Inflammatory macrophage treated with lipopolysaccharide for 4 hours (primary cell): Measurements from ENCODE around the gene BEST2.
A peak's percentile ranks its signal among the peaks of the same experiment; 100 is the strongest.

Experiments
- DNase-seq: peaks from one replicate; pipeline ENCODE4 v3.0.0-alpha.2; 2020

The BEST2 gene

DNA sequence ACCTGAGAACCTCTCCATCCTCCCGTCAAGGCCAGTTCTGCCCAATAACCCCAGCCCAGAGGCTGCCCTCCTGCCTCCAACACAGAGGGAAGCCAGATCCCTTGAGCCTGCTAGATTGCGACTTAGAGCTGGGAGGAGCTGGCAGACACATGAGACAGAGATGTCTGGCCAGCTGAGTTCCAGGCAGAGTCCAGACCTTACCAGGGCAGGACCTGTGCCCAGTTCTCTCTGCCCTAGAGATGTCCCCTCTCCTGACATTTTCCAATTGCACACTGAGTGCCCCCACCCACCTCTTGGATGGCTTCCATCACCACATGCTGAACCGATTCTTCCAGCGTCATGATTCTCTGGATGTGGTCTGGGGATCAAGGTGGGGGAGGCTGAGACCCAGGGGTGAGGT, 20.7 kb downstream of the BEST2 start:
- no peak for DNase-seq

DNA sequence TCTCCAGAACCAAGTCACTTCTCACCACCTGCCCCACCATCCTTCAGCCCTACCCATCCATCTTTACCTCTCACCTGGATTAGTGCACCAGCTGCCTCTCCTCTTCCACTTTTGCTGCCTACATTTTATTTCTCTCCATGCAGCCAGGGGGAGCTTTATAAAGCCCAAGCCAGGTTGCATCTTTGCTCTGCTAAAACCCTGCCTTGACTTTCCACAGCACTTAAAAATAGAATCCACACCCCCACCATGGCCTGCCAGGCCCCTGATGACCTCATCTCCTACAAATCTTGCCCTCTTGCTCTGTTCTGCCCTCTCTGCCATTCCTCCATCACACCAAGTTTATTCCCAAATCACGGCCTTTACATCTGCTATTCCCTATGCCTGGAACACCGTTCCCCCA, 22.0 kb downstream of the BEST2 start:
- DNase-seq: no peak

- no peak for DNase-seq
These were observed 23.3 kb downstream of the BEST2 start, which contains the start of gene HOOK2 for GRCh38 chr19:12774588-12775555. Gene HOOK2 (minus strand): TSS chr19:12775552. CDS start chr19:12775449, 103 bp downstream.

- DNase-seq: peak; percentile 76
These were observed 25.8 kb downstream of the BEST2 start for GRCh38 chr19:12777217-12778016.

DNA sequence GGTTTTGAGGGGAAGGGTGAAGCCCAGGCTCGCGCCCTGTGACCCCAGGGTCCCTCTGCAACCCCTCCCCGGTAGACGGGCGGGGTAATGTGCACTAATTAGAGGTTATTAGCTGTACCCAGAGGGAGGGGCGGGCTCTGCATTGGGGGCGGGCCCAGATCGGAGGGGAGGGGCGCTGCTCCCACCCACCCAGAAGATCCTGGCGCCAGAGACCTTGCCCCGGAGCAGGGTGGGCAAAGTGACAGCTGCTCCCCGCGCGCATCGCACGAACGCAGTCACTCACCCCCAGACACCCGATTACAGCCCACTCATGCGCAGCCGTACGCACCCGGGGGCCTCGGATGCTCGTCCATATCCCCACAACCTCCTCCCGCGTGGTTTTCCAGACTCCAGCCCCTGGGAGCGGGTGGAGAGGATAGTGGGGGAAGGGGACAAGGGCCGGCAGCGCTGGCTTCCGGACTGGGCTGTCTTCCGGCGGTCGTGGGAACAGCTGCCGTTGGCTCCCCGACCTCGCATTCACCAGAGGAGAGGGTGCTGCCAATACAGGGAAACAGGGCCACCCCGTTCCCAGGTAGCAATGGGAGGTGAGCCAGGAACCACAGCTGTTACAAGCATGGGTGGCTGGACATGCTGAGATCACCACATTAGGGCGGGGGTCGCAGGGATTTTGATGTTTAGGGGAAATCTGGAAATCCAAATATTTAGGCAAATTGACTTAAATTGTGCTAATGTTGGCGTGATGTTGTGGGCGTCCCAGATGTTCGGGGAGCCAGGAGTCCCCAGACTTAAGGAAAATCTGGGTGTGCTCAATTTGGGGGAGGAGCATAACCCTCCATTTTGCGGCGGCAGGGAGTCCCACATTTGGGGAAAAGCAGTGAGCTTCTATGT, 26.7 kb downstream of the BEST2 start:
- peak; percentile 53 for DNase-seq

GRCh38 chr19:12778905-12779161, 27.2 kb downstream of the BEST2 start:
- no peak for DNase-seq

- DNase-seq: no peak
These were observed 27.8 kb downstream of the BEST2 start for GRCh38 chr19:12779162-12779993.

DNA sequence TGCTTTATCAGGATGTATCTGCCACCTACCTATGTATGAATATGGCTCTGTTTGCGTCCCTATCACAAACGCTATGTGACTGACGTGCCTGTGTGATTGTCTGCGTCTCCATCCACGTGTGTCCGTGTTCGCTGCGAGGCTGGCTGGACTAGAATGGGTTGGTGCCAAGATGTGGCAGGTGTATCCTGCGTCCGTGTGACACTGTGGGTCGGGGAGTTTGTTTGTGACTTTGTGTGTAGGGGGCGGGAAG, 30.5 kb downstream of the BEST2 start:
- DNase-seq: no peak

GRCh38 chr19:12782424-12783290, 31.1 kb downstream of the BEST2 start:
- peak; percentile 71 for DNase-seq

DNA sequence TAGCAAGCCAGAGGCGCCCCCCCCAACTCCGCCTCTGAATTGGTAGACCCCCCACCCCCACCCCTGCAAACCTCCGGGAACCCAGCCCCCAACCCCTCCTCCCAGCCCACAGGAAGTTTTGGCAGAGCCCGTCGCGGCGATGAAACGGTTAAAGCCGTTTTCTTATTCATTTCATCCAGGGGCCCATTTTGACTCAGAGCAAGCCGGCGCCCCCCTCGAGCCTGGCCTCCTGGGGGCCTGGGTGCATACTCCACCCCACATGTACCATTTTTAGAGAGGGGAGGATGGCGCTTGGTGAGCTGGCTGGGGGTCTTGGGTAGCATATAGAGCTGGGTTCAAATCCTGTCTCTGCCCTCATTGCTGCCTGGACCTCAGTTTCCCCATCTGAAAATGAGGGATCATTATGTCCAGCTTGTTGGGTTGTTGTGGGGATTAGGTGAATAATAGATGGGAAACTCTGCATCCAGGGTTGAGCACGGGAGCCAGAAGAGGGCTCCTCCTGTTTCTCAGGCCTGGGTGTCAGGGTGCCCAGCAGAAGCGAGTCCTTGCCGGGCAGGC, 31.8 kb downstream of the BEST2 start:
- no peak for DNase-seq

DNA sequence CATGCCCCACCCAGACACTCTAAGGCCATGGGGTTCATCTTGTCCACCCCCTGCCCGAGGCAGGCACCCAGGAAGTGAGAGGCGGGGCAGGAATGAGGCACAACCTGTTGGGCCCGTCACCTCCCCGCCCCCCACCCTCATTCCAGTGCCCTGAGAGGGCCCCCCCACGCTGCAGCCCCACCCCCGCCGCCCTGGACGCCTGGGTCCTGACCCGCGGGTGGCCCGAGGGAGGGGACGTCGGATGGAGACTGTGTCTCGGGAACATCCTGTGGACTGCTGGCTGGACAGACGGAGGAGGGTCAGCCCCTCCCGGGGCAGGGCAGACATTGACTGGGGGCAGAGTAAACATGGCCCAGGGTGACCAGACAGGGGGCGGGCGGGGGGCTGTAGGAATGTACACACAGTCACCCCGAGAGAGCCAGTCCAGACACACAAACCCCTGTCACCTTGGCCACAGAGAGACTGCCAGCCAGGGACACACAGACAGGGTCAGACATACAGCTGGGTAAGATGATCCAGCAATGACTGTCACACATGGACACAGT, 32.3 kb downstream of the BEST2 start:
- DNase-seq: no peak

DNA sequence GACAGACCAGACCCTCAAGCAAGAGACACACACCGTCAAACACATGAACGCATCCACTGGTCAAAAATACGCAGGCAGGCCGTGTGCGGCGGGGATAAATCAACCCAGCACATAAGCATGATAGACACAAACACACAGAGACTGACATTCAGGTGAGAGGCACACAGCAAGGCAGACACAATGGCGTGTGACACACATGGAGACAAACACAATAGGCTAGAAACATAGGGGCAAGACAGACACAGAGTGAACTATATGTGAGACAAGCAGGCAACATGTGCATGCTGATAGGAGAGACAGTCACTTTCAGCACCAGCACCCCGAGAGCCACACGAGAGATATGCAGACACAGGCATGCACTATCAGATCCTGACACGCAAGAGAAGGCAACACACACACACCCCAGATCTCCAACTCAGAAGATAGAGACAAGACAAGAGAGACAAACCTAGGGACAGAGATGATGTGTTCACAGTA, 32.8 kb downstream of the BEST2 start:
- DNase-seq: no peak

DNA sequence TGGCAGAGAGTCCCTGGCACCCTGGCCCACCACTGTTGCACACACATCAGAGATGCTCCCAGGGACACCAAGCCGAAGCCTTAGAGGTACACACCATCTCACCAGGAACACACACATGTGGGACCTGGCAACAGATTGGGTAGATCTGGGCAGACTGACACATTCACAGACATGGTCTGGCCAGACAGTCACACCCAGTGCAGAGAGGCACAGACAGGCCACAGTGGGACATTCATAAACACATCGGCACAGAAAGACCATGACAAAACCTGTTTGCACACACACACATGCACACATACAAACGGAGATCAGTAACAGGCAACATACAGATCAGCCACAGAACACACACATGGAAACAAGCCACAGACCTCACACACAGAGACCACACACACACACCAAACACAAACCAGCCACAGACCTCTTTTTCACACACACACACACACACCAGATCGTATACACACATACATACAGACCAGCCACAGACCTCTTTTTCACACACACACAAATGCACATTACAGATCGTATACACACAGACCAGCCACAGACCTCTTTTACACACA, 33.4 kb downstream of the BEST2 start:
- DNase-seq: no peak

GRCh38 chr19:12785431-12786031, 33.9 kb downstream of the BEST2 start:
- peak; percentile 64 for DNase-seq

- DNase-seq: peak; percentile 88
These were observed 34.7 kb downstream of the BEST2 start for GRCh38 chr19:12786141-12786870.

- DNase-seq: peak; percentile 48
These were observed 35.4 kb downstream of the BEST2 start for GRCh38 chr19:12786952-12787351.

DNA sequence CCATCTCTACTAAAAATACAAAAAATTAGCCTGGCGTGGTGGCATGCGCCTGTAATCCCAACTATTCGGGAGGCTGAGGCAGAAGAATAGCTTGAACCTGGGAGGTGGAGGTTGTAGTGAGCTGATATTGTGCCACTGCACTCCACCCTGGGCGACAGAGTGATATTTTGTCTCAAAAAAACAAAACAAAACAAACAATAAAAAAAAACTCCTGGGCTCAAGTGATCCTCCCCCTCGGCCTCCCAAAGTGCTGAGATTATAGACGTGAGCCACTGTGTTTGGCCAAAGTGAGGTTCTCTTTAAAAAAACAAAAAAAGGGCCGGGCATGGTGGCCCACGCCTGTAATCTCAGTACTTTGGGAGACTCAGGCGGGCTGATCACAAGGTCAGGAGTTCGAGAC, 35.9 kb downstream of the BEST2 start:
- no peak for DNase-seq

- DNase-seq: no peak
These were observed 36.6 kb downstream of the BEST2 start for GRCh38 chr19:12788042-12788681.
